Activated CD4-positive, CD25-positive, alpha-beta regulatory T cell (primary cell): Measurements from ENCODE around the gene GJA10.
A peak's percentile ranks its signal among the peaks of the same experiment; 100 is the strongest.

Source experiments
- DNase-seq, 4 experiments: peaks; one replicate each; lab custom pipeline; 2025; lab: John Stamatoyannopoulos, UW

The GJA10 gene

DNA sequence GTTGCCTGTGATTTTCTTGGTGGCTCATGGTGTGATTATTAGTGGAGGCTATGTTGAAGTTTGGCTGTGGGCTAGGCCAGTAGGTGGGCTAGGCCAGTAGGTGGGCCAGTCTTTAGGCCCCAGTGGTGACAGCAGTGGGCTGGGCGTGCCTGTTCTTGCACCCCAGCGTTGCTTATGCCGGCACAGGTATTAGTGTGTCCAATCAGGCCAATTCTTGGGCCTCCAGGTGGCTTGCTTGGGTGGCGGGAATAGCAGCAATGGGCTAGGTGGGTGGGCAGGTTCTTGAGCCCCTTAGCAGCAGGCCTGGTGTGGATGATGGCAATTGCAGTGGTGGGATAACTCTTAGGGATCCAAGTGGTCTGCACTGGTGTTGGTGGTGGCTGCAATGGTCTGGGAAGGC, 22.9 kb downstream of the GJA10 start:
- DNase-seq = no peak

DNA sequence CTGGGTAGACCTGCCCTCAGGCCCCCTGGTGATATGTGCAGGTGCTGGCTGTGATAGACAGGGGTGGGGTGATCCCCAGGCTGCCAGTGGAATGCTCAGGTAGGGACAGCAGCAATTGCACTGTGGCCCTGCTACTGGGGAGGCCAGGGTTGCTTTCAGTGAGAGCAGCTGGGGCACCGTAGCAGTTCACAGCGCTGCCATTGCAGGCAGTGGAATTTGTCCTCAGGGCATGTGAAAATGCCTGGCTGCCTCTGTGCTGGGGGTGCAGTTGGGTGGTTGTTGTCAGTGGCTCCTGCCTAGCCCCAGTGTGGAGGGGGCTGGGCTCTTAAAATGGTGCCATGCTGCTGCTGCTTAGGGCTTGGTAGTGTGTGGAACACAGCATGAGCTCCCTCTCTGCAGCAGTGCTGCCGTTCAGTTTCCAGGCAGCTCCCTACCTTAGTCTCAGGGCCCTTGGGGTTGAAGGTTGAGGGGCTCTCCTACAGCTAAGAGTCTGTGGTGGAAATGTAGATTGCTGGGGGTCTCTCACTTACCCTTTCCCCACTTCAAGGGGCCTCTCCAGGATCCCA, 23.6 kb downstream of the GJA10 start:
- no peak for DNase-seq

DNA sequence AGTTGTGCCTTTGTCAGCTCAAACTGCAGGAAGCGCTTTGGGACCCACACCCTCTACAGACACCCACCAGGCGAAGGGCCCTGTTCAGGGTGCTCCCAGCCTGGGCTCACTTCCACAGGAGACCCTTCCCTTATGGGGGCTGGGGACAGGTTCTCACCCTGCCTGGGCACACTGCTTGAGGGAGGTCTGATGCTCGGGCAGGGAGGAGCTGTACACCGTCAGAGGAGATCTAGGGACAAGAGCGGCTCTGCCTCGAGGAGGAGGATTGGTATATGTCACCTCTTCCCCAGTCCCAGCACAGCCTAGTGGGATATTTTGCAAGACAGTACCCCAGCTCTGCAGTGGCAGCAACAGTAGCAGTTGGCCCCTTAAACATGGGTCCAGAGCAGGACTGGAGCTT, 26.9 kb downstream of the GJA10 start:
- DNase-seq = no peak

DNA sequence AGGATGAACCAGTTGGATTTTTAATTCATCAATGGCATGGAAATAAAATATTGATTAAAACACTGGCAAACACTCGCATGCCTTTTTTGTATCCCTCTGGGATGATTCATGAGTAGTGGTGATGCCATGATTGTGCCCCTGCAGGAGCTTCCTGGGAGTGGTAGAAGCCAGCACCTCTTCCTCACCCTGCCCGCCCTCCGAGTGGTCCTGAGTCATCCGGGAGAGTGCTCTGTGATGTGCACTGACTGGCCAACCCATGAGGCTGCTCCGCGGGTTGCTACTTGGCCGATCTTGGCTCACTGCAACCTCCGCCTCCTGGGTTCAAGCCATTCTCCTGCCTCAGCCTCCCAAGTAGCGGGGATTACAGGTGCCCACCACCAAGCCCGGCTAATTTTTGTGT, 27.4 kb downstream of the GJA10 start:
- no peak for DNase-seq

DNA sequence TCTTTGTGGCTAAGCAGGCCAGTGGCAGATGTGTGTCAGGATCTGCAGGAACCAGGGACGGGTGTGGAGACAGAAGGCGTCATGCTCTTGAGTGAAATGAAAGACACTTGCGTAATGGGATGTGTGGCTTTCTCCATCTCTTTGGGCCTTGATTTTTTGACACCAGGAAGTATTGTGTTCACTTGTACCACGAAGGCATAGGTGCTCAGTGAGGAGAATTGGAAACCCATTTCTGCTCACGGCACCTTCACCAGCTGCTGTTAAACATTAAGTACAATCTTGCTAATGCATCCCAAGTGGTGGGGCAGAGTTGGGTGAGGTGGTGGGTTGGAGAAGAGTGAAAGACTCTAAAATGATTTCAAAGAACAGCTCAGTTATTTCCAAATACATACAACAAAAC, 30.0 kb downstream of the GJA10 start:
- no peak for DNase-seq

DNA sequence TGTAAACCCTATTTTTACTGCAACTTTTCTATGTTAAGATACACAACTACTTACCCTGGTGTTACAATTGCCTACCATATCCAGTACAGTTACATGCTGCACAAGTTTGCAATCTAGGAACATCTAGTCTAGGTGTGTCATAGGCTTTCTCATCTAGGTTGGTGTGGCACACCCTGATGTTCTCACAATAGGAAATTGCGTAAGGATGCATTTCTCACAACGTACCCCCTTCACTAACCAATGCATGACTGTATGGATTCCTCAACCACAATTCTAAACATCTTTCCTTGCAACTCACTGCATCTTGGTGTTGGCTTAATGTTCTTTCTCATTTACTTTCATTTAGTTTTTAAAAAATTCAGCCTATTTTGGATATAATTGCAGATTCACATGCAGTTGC, 31.6 kb downstream of the GJA10 start:
- DNase-seq = no peak

DNA sequence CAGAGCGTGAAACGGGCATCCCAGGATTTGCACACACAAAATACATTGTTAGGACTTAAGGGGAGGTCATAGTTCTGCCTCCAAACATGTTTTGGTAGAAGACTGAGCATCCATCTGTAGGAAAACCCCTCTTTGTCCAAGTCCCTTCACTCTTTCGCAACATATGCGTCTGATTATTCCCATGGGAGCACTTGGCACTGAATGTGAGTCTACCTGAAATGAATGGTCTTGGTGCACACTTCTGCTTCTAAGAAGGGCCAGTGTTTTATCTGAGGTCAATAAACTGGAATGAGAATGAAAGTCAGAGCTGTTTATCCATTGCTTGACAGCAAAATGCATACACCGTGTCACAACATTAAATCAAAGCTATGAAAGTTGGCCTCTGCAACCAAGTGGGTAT, 33.0 kb downstream of the GJA10 start:
- no peak for DNase-seq

DNA sequence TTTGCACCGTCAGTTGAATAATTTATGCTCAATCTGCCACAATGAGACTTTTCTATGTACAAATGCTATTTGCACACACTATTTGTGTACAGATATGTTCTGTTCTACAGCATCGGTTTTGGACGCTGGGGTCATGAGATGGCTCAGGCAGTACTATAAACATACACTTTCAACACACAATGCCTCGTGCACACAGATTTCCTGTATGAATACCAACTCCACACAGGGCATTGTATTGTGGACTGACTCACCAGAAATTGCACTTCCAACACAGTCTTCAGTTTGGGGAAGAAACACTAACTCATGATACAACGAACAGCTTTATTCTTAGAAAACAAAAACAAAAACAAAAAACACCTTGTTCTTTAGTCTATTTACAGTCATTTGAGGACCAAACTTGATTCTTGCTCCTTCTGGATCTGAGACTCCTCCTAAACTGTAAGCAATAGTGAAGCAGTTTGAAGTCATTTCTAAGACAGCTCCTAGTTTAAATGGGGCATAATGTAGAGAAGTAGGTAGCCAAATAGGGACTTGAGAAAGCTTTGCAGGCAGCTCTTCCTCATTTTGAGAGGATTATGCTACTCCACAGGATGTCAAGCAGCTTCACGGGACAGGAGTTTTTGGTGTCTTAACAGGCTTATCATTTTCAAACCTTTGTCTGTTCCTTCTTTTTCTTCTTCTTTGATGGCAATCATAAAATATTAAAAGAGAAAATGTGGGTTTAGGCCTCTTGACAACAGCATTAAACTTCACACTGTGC, 33.7 kb downstream of the GJA10 start:
- DNase-seq = no peak

DNA sequence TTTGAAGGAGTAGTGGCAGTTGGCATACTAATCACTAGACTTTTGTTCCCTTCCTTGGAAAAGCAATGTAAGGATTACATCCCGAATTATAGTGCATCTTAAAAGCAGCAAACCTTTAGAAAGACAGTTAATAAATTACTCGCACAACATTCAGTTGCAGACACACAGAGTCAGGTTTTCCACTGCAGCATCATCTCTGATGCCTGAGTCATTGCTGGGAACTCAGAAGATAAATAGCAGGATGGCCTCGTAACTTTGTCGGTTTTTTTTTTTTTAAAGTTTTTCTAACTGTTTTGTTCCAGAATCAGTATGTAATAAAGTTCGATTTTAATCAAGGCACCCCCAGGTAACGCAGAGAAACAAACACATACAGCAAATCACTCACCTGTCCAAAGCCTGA, 34.3 kb downstream of the GJA10 start:
- no peak for DNase-seq

DNA sequence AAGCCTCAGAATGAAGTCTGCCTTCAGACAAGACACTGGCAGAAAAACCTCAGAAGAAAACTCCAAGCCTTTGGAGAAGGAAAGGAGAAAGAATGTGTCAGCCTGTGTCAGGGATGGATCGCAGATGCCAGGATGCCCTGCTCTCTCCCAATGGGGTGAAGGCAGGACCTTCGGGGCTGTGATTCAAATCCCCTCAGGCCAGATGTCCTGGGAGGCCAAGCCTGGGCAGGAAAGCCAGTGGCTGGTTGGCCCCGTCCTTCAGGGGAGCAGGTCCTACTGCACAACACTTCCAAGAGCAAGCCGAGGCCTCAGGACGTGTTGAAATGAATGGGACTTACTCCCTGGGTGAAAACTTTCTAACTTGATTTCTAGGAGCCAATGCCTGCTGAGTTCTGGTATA, 36.5 kb downstream of the GJA10 start:
- no peak for DNase-seq

DNA sequence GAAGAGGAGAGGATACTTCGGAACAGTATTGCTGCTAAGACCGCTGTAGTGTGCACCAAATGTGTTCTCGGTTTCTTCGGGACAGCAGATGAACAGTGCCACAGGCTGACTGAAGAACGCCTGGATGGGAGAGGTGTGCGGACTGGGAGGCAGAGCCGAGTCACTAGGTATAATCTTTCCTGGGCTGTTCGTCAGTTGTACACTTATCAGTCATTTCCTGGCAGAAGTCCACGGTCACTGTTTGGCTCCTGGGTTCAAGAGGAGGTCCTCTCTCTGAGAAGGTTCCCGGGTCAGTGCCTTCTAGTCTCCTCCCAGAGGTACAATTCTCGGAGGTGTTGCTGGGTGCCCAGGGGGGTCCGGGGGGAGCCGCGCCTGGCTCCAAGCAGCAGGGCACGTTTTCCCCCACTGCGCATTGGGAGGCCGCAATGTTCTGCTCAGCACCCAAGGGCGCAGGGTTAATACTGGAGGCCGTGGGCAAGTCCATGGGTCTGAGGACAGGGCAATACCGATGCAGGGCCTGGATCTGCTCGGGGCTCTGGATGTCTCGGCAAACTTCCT, 38.1 kb downstream of the GJA10 start:
- DNase-seq = no peak

DNA sequence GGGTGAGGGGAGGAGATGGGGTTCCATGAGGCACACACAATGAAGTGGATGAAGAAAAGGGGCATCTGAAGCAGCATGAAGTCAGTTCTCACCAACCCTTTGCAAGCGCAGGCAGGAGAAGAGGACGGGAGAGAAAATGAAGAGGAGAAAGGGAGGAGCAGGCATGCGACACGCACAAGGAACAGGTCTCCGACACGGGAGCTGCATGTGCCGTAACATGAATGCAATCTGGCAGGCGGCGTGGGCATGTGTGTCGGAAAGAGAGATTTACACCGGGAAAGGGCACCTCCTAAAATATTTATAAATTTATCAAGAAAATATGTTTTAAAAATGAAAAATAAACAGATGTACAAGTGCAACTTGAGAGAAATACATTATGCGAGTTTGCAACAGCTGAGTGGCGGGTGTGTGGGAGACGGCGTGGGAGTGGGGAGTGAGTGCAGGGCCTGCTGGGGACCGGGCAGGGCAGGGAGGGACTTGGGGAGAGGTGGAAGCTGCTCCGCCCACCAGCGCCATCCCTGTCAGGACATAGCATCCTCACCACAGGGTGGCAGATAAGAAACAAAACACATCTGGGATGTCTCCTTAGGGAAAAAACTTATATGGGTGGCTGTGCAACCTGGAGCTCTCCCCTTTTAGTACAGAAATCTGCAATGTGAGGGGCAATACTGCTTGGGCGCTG, 40.6 kb downstream of the GJA10 start:
- DNase-seq = no peak

DNA sequence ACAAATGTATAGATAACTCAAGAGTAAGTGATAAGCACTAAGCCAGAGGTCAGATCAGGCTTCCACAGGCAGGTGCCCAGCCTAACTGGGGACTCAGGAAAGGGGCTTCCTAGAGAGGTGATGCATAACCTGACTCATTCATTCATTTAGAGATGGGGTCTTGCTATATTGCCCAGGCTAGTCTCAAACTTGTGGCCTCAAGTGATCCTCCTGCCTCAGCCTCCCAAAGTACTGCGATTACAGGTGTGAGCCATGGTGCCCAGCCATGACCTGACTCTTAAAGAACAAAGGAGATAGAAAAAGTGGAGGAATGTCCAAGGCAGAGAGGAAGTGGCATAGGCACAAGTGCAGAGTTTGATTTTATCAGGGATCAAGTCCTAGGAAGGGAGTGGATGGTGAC, 41.9 kb downstream of the GJA10 start:
- DNase-seq = no peak

DNA sequence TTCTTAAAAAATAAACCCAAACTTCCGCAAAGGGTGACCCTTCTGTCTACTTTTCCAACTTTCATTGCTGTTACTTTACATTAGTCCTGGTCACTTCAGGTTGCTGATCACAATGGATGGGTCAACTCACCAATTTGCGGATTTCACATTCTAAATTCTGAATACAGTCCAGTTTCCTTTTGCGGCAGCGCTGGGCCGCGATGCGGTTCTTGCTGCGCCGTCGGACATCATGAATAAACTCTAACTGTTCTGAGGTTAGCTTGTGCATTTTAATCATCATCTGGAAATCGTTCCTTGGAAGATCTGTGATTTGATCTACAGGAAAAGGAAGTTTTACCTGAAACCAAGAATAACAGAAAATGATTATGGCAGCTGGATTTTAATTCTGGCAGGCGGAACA, 43.7 kb downstream of the GJA10 start:
- DNase-seq = no peak

DNA sequence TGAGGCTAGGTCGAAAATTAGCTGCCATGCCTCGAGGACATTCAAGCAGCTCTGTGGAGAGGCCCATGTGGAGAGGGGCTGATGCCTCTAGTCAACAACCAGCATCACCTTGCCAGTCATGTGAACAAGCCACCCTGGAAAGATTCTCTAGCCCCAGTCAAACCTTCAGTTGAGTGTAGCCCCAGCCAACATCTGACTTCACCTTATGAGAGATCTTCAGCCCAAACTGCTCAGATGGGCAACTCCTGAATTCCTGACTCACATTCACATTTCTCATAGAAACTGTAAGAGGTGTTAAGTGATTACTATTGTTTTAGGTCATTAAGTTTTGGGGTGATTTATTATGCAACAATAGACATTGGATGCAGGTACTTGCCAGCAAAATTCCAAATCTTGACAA, 44.9 kb downstream of the GJA10 start:
- DNase-seq = no peak

DNA sequence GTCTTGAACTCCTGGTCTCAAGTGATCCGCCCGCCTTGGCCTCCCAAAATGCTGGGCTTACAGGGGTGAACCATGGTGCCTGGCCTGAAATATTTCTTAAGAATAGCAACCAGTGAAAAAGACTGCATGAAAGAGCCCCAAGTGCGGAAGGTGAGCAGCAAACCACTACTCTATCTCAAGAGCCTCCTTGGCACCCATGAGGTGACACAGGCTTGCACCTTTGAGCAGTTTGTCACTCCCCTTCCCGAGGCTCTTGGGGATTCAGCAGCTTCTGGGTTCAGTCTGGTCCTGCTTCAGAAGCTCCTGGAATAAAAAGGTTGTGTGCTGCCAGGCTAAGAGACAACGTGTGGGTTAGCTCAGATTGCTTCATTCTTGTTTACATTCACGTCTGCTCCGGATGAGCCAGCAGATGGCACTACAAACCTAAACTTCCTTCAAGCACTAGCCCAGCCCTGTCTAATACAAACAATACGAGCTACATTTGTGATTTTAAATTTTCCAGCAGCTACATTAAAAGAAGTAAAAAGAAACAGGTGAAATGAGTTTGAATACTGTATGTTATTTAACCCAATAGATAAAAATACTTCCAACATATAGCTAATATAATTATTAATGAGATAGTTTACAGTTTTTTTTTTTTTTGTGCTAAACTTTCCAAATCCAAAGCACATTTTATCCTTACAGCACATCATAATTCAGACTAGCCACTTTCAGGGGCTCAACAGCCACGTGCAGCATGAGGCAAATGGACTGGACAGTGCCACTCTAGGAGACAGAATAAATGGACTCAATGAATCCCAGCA, 46.2 kb downstream of the GJA10 start:
- DNase-seq = peak; percentile 19 to 44 (median 32)

DNA sequence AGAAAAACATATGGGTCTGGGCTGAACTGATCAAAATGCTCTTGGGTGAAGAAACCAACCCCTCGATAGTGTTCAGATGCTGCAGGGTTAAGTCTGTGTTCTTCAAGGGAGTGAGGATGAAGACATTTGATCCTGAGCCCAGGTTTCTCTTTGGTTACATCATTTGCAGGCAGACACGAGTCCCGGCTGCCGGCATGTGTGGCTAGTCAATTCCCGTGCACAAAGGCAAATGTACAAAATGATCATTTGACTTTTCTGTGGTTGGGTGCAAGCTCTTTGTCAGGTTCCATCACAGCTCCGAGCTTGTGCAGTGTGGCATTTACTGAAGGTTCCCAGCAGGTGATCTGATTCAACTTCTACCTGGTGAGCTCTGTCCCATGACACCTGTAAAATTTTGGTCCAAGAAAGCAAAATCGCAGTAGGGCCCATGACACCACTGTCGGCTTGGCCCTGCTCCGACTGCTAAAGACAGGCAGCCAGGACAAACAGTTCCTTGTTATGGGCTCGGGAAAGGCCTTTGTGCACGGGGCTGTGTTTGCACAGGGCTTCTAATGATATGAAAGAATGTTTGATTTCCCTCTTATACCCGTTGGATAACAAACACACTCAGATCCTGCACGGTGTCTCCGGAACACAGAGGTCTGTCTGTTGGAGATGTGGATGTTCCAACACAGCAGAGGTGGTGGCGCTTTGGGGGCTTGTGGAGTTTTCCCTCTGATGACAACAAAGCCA, 46.9 kb downstream of the GJA10 start:
- no peak for DNase-seq

DNA sequence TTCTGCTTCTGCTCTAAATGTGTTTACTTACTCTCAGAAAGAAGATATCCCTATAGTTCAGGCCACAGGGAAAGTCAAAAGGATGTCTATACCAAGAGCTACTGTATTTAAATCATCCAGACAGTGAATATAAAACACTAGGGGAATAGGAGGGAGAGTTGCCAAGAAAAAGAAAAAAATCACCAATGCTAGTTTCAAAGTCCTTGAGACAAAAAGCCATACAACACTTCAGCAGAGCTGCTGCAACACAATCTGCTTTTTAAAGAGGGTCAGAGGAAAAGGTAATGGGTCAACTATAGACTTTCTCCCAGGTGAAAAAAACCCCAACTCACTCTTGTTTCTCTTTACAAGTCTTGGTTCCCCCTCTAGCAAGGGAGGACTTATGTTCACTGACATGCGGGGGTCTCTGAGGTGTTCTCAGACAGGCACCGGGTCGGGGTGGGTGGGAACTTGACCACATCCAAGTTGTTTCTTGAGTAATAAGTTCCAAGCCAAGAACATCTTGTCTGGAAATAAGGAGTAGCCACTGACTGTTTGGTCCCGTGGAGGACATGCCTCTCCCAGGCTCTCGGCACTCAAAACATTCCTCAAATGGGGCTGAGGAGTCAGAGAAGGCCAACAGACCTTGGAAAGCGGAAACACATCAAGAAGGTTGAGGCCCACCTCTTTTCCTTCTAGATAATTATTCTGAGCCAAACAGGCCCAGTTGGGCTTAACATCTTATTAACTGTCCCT, 47.7 kb downstream of the GJA10 start:
- no peak for DNase-seq

DNA sequence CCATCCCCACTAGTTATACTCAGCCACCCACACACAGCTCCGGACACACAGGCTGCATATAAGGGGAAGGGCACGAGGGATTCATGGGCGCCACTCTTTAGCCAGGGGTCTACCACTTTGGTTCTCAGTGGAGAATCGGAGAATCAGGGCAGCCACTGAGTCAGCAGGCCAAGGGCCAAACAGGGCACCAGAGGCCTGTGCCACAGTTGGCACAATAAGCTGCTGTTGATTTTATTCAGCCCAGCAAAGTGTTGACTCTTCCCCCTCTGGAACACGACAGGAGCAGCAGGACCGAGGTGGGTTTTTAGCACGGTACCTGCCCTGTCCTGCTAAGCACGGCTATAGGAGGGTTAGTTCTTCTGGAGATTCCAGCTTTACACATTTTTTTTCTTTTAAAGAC, 48.3 kb downstream of the GJA10 start:
- DNase-seq = no peak

DNA sequence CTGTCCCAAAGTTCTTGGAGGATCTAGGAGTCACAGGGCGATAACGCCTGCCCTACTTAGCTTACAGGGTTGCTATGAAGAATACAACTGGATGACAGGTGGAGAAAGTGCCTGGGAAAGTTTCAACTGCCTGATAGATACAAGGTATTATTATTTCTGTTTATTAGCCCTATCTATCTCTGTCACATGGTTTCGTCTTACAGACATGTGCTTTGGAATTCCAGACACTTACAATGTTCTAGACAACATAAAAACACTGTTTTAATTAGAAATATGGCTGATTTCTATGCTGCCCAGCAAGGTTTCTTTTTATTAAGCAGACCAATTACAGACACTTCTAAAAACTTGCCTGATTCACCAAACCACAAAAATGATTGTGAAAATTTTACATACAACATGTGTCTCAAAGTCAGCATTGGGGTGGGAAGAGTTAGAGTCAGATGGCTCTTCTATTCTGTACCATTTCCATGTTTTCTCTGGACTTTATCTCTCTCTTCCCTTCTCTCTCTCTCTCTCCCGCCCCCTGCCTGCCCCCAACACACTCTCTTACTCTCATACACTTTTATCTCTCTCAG, 50.0 kb downstream of the GJA10 start:
- no peak for DNase-seq
